Measurements from ENCODE around the gene SEC31A. TPM values are rescaled to one million over a fixed set of nuclear protein-coding genes. Genes with fewer than 3 reads are reported as not detected.
"Not testable (repeated sequence)": the region's sequence is repeated elsewhere in the genome, so short reads cannot be mapped to it uniquely, and the experiment has no call there.

Gene SEC31A
- total and polyA plus RNA-seq, 8 donors = 72.1 to 590 (median 128) TPM

- intact Hi-C loops (cut with DNase I; ENCODE audit: low total_unique reads) = no loop called here
- H3K27me3 ChIP-seq = no peaks in the 10 kb centered on the region
- H3K4me1 ChIP-seq = peaks cover 16 to 75% (median 54%) of the 10 kb centered on the region in 4 donors
- H3K27ac ChIP-seq = no peak overlapping the region
- H3K9me3 ChIP-seq = no peaks in the 10 kb centered on the region
- peaks cover 0 to 10% (median 4%) of the 10 kb centered on the region in 4 donors for H3K36me3 ChIP-seq
- 15 to 34% (median 22%) methylated on average over 5 of the region's 5 CpGs for WGBS, 5 donors
- no peak for DNase-seq
- no peak for TF ChIP-seq EP300 (IDR thresholded peaks at IDR 0.05)
- no peak for TF ChIP-seq POLR2A (IDR thresholded peaks at IDR 0.05)
- no peak for TF ChIP-seq CTCF (IDR thresholded peaks at IDR 0.05)
- TF ChIP-seq POLR2AphosphoS5 (IDR thresholded peaks at IDR 0.05) = no peak
- no peak overlapping the region for H3K4me3 ChIP-seq
Measured at GRCh38 chr4:82886147-82886942, 4.6 kb downstream of the SEC31A start.

- H3K27me3 ChIP-seq = no peaks in the 10 kb centered on the region
- intact Hi-C loops (cut with DNase I; ENCODE audit: low total_unique reads) = no loop called here
- H3K4me1 ChIP-seq = peaks cover 16 to 84% (median 55%) of the 10 kb centered on the region in 4 donors
- no peak overlapping the region for H3K27ac ChIP-seq
- H3K9me3 ChIP-seq = no peaks in the 10 kb centered on the region
- no peak for TF ChIP-seq POLR2A (IDR thresholded peaks at IDR 0.05)
- no peak for TF ChIP-seq EP300 (IDR thresholded peaks at IDR 0.05)
- no peak for DNase-seq
- H3K4me3 ChIP-seq = no peak overlapping the region
- peaks cover 0 to 16% (median 14%) of the 10 kb centered on the region in 4 donors for H3K36me3 ChIP-seq
Measured at GRCh38 chr4:82885410-82885809, 5.5 kb downstream of the SEC31A start.

GRCh38 chr4:82868572-82868971, 22.4 kb downstream of the SEC31A start:
- Histone ChIP-seq H3K9me3 (no peaks in the 10 kb centered on the region), H3K27ac (no peak overlapping the region), H3K36me3 (peaks cover 58 to 100% (median 100%) of the 10 kb centered on the region in 4 donors), H3K4me3 (no peak overlapping the region), H3K27me3 (no peaks in the 10 kb centered on the region), H3K4me1 (peaks cover 0 to 14% (median 2%) of the 10 kb centered on the region in 4 donors)
- intact Hi-C loops (cut with DNase I; ENCODE audit: low total_unique reads) = no loop called here
- no peak for DNase-seq
- TF ChIP-seq EP300 (IDR thresholded peaks at IDR 0.05) = no peak
- TF ChIP-seq CTCF (IDR thresholded peaks at IDR 0.05) = no peak
- TF ChIP-seq POLR2AphosphoS5 (IDR thresholded peaks at IDR 0.05) = no peak
- TF ChIP-seq POLR2A (IDR thresholded peaks at IDR 0.05) = no peak
- 97 to 99% (median 98%) methylated on average over 5 of the region's 5 CpGs for WGBS, 5 donors

- intact Hi-C loops (cut with DNase I; ENCODE audit: low total_unique reads) = no loop called here
- Histone ChIP-seq H3K9me3 (no peaks in the 10 kb centered on the region), H3K4me3 (no peak overlapping the region), H3K4me1 (peaks cover 0 to 14% (median 2%) of the 10 kb centered on the region in 4 donors), H3K27ac (peak overlapping the region in 2 of 5 donors; percentile 66 to 71), H3K27me3 (no peaks in the 10 kb centered on the region), H3K36me3 (peaks cover 59 to 100% (median 98%) of the 10 kb centered on the region in 4 donors)
- 72 to 79% (median 73%) methylated on average over 8 of the region's 8 CpGs for WGBS, 5 donors
- TF ChIP-seq POLR2A (IDR thresholded peaks at IDR 0.05) (no peak), POLR2AphosphoS5 (IDR thresholded peaks at IDR 0.05) (no peak), CTCF (IDR thresholded peaks at IDR 0.05) (no peak), EP300 (IDR thresholded peaks at IDR 0.05) (no peak)
- DNase-seq = no peak
Measured at GRCh38 chr4:82866706-82867385, 24.1 kb downstream of the SEC31A start.

GRCh38 chr4:82866033-82866432, 24.9 kb downstream of the SEC31A start:
- H3K27me3 ChIP-seq; DNase-seq; H3K4me3 ChIP-seq; H3K9me3 ChIP-seq; intact Hi-C loops (cut with DNase I; ENCODE audit: low total_unique reads): not testable (repeated sequence)
- 71 to 88% (median 75%) methylated on average over 6 of the region's 6 CpGs for WGBS, 5 donors
- H3K4me1 ChIP-seq = peaks cover 0 to 14% (median 2%) of the 10 kb centered on the region in 4 donors
- peak overlapping the region in 3 of 5 donors; percentile 31 to 71 (median 66) for H3K27ac ChIP-seq
- H3K36me3 ChIP-seq = peaks cover 51 to 100% (median 98%) of the 10 kb centered on the region in 4 donors
